ENCODE measurements around the gene ZNF93.

DNA sequence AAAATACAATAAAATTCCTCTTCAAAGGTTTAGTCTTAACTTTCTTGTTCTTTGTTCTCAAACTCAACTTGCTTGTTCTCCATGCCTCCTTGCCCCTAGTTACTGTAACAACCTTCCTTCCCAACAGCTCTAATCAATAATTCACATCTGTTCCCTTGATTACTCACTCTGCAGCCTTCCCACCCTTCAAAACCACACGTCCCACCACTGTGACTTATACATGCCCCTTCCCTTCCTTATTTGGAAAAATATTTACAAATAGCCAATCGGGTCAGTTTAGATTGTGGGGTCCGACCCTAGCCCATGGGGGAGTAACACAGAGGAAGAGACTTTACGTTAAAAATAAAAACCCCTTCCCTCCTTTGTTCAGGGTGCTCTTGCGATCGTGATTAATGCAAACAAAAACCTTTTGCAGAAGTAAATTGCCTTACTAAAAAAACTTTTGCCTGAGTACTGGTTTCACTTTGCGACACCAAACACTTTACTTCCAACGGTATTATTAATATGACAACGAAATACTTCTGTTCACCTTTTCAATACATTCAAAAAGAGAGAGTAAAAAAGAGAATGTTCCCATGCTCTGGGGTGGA, 512 bp upstream of the ZNF93 start:
- TF ChIP-seq, protein P1, sequence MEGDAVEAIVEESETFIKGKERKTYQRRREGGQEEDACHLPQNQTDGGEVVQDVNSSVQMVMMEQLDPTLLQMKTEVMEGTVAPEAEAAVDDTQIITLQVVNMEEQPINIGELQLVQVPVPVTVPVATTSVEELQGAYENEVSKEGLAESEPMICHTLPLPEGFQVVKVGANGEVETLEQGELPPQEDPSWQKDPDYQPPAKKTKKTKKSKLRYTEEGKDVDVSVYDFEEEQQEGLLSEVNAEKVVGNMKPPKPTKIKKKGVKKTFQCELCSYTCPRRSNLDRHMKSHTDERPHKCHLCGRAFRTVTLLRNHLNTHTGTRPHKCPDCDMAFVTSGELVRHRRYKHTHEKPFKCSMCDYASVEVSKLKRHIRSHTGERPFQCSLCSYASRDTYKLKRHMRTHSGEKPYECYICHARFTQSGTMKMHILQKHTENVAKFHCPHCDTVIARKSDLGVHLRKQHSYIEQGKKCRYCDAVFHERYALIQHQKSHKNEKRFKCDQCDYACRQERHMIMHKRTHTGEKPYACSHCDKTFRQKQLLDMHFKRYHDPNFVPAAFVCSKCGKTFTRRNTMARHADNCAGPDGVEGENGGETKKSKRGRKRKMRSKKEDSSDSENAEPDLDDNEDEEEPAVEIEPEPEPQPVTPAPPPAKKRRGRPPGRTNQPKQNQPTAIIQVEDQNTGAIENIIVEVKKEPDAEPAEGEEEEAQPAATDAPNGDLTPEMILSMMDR (IDR thresholded peaks at IDR 0.05), result no peak
- no peak for TF ChIP-seq POLR2AphosphoS5 (IDR thresholded peaks at IDR 0.05)

Measured in breast epithelium (tissue), 3 donors.